ENCODE data around the gene PCDH15. TPM values are rescaled to one million over a fixed set of nuclear protein-coding genes. Genes with fewer than 3 reads are reported as not detected.

The PCDH15 gene
- total RNA-seq, 2 experiments from 2014 or later, result not detected

DNA sequence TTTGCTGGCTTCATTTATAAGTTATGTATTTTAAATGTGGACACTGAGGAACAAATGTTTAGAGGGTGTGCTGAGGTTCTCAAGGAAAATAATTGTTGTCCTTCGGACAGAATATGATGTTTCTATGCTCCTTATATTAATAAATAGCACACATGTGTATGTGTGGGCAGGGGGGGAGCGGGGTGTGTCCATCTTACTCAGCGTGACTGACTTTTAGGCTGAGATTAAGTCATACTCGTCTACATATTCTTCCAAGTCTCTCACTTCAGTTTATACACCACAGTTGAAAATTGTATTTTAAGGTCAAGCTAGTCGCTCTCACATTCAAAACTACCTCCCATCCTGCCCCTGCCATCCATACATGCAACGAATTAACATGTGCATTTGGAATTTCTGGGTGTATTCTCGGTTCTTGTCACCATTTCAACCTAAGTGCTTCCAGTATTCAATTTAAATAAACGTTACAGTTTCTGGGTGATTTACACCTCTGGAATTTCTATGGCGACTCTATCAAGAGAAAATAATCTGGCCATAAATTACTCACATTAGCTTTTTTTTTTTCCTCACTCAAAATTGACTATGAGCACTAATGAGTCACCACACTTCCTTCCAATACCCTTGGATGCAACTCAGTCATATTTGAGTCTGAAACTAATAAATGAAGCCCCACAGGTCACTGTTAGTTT lies 3.3 kb downstream of the PCDH15 start:
- ATAC-seq (ENCODE audit: poor library complexity), result no peak
- H3K27me3 ChIP-seq (ENCODE audit: control insufficient read depth in 1 of 2, insufficient read depth in 2 of 2, low read length in 2 of 2), result no peaks in the 10 kb centered on the region
- intact Hi-C loops (cut with DNase I, micrococcal nuclease), result no loop called here
- no peak overlapping the region for H3K27ac Mint-ChIP-seq
- TF ChIP-seq, protein P1, sequence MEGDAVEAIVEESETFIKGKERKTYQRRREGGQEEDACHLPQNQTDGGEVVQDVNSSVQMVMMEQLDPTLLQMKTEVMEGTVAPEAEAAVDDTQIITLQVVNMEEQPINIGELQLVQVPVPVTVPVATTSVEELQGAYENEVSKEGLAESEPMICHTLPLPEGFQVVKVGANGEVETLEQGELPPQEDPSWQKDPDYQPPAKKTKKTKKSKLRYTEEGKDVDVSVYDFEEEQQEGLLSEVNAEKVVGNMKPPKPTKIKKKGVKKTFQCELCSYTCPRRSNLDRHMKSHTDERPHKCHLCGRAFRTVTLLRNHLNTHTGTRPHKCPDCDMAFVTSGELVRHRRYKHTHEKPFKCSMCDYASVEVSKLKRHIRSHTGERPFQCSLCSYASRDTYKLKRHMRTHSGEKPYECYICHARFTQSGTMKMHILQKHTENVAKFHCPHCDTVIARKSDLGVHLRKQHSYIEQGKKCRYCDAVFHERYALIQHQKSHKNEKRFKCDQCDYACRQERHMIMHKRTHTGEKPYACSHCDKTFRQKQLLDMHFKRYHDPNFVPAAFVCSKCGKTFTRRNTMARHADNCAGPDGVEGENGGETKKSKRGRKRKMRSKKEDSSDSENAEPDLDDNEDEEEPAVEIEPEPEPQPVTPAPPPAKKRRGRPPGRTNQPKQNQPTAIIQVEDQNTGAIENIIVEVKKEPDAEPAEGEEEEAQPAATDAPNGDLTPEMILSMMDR (IDR thresholded peaks at IDR 0.05), result no peak
- H3K27ac ChIP-seq (ENCODE audit: low read depth in 1 of 2, low read length in 2 of 2), result no peak overlapping the region
- no peak overlapping the region for H3K4me3 Mint-ChIP-seq
- H3K9me3 ChIP-seq (ENCODE audit: control insufficient read depth in 1 of 2, insufficient read depth in 1 of 2, low read length in 2 of 2), result peaks cover 0 to 5% of the 10 kb centered on the region in 2 experiments
- no peaks in the 10 kb centered on the region for H3K36me3 Mint-ChIP-seq (ENCODE audit: low read depth)
- no peaks in the 10 kb centered on the region for H3K4me1 Mint-ChIP-seq (ENCODE audit: low read depth)
- no peaks in the 10 kb centered on the region for H3K36me3 ChIP-seq (ENCODE audit: insufficient read depth, low read length)
- no peaks in the 10 kb centered on the region for H3K4me1 ChIP-seq (ENCODE audit: insufficient read depth, low read length)
- H3K27me3 Mint-ChIP-seq, result no peaks in the 10 kb centered on the region
- ChIA-PET CTCF (no interaction called here), POLR2A (no interaction called here)
- H3K4me3 ChIP-seq (ENCODE audit: low read length), result no peak overlapping the region
- no peak for DNase-seq
- H3K9me3 Mint-ChIP-seq, result peaks cover 2% of the 10 kb centered on the region

DNA sequence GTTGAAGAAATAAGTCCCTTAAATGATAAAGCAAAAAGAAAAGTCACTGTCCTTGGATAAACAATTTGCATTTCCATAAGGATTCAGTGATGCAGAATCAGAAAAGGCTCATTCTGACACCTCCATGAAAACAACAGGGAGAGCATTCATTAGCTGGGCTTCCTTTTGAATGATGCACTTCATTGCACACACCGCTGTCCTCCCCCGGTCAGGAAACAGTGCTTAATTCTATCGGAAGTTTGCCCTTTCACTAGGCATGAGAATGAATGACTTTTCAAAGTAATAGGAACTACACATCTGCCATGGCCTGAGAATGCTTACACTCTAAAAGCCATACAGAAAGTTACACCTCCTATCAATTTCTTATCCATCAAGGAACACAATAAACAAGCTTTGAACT lies 4.2 kb downstream of the PCDH15 start:
- no peaks in the 10 kb centered on the region for H3K36me3 ChIP-seq (ENCODE audit: insufficient read depth, low read length)
- Mint-ChIP-seq H3K27ac (no peak overlapping the region), H3K27me3 (no peaks in the 10 kb centered on the region), H3K9me3 (peaks cover 2% of the 10 kb centered on the region), H3K36me3 (ENCODE audit: low read depth) (no peaks in the 10 kb centered on the region), H3K4me1 (ENCODE audit: low read depth) (no peaks in the 10 kb centered on the region), H3K4me3 (no peak overlapping the region)
- CTCF ChIA-PET, result no interaction called here
- DNase-seq (no peak), ATAC-seq (ENCODE audit: poor library complexity) (no peak)
- intact Hi-C loops (cut with DNase I, micrococcal nuclease), result no loop called here
- peaks cover 0 to 5% of the 10 kb centered on the region in 2 experiments for H3K9me3 ChIP-seq (ENCODE audit: control insufficient read depth in 1 of 2, insufficient read depth in 1 of 2, low read length in 2 of 2)
- no peaks in the 10 kb centered on the region for H3K27me3 ChIP-seq (ENCODE audit: control insufficient read depth in 1 of 2, insufficient read depth in 2 of 2, low read length in 2 of 2)
- TF ChIP-seq, protein P1 (IDR thresholded peaks at IDR 0.05), result no peak
- POLR2A ChIA-PET, result no interaction called here
- no peaks in the 10 kb centered on the region for H3K4me1 ChIP-seq (ENCODE audit: insufficient read depth, low read length)
- H3K27ac ChIP-seq (ENCODE audit: low read depth in 1 of 2, low read length in 2 of 2), result no peak overlapping the region
- H3K4me3 ChIP-seq (ENCODE audit: low read length), result no peak overlapping the region

DNA sequence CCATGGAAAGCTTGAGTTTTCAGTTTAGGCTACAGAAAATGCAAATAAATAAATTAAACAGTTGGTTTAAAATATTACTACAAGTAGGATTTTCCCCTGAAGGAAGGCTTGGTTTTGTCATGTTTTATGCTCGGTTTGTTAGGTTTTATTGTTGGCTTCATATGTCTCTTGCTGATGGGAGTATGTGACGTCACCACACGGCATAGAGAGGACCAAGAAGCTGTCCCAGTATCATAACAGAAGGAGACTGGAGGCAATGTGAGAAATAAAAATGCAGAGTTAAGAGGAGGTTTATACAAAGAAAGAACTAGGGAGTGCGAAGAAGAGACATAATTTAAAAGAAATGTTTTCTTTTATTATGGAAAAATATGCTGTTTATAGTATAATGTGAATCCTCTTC lies 24.4 kb downstream of the PCDH15 start:
- Mint-ChIP-seq H3K36me3 (ENCODE audit: low read depth) (no peaks in the 10 kb centered on the region), H3K4me1 (ENCODE audit: low read depth) (no peaks in the 10 kb centered on the region), H3K4me3 (no peak overlapping the region), H3K27me3 (no peaks in the 10 kb centered on the region), H3K9me3 (peaks cover 6% of the 10 kb centered on the region), H3K27ac (no peak overlapping the region)
- intact Hi-C loops (cut with DNase I, micrococcal nuclease), result no loop called here
- no peak for ATAC-seq (ENCODE audit: poor library complexity)
- POLR2A ChIA-PET, result no interaction called here
- no peak for DNase-seq
- no peaks in the 10 kb centered on the region for H3K4me1 ChIP-seq (ENCODE audit: insufficient read depth, low read length)
- H3K9me3 ChIP-seq (ENCODE audit: control insufficient read depth in 1 of 2, insufficient read depth in 1 of 2, low read length in 2 of 2), result peaks cover 0 to 10% of the 10 kb centered on the region in 2 experiments
- no peaks in the 10 kb centered on the region for H3K27me3 ChIP-seq (ENCODE audit: control insufficient read depth in 1 of 2, insufficient read depth in 2 of 2, low read length in 2 of 2)
- H3K36me3 ChIP-seq (ENCODE audit: insufficient read depth, low read length), result no peaks in the 10 kb centered on the region
- no peak overlapping the region for H3K27ac ChIP-seq (ENCODE audit: low read depth in 1 of 2, low read length in 2 of 2)
- H3K4me3 ChIP-seq (ENCODE audit: low read length), result no peak overlapping the region
- CTCF ChIA-PET, result no interaction called here
- TF ChIP-seq, protein P1 (IDR thresholded peaks at IDR 0.05), result no peak

Measured in CD4-positive, alpha-beta T cell (primary cell).